H1 (cell line): ENCODE data around the gene GALNT18. TPM values are rescaled to one million over a fixed set of nuclear protein-coding genes. Genes with fewer than 3 reads are reported as not detected.

Experiments used
- ATF3 ChIP-seq: IDR thresholded peaks from 2 replicates; pipeline ENCODE4 v1.6.1; 2011; ENCODE audit warnings: low read depth, mild to moderate bottlenecking, low read length; ENCODE audit not compliant: insufficient read depth
- CHD7 ChIP-seq: fragments of 300-600 bp; sonication (generic); IDR thresholded peaks from 2 replicates; pipeline ENCODE4 v1.7.1; 2012; ENCODE audit warnings: low read length, moderate library complexity, mild to moderate bottlenecking, inconsistent platforms; ENCODE audit not compliant: insufficient replicate concordance
- CREB1 ChIP-seq: IDR thresholded peaks from 2 replicates; pipeline ENCODE4 v1.6.1; 2012; ENCODE audit warnings: inconsistent platforms
- EP300 ChIP-seq, 2 experiments: IDR thresholded peaks; 1 replicate in 1 of 2; 2 replicates in 1 of 2; pipeline ENCODE4 v1.6.1; 2011 to 2012; ENCODE audit warnings: low read depth in 2 of 2, low read length in 2 of 2, mild to moderate bottlenecking in 2 of 2, borderline replicate concordance in 1 of 2, inconsistent platforms in 1 of 2, moderate library complexity in 1 of 2
- JUN ChIP-seq: IDR thresholded peaks from 2 replicates; pipeline ENCODE4 v1.6.1; 2011; ENCODE audit warnings: low read depth, mild to moderate bottlenecking, improper control_type of control experiment, low read length
- KDM1A ChIP-seq: fragments of 200-600, 300-600 bp; sonication (generic); IDR thresholded peaks from 2 replicates; pipeline ENCODE4 v1.7.1; 2016; ENCODE audit warnings: mild to moderate bottlenecking, low read length, borderline replicate concordance
- SAP30 ChIP-seq: fragments of 300-600 bp; sonication (generic); IDR thresholded peaks from 2 replicates; pipeline ENCODE4 v1.7.1; 2012; ENCODE audit warnings: low read length, moderate library complexity, mild to moderate bottlenecking, inconsistent platforms; ENCODE audit not compliant: insufficient read depth, insufficient replicate concordance
- SIN3A ChIP-seq, 2 experiments: IDR thresholded peaks in 1 of 2; conservative IDR thresholded peaks in 1 of 2; 2 replicates each; pipeline ENCODE4 v1.6.1; 2011 to 2012; ENCODE audit warnings: low read length in 2 of 2, improper control_type of control experiment in 1 of 2, low read depth in 1 of 2, mild to moderate bottlenecking in 1 of 2
- SP2 ChIP-seq: IDR thresholded peaks from 2 replicates; pipeline ENCODE4 v1.6.1; 2012; ENCODE audit warnings: mild to moderate bottlenecking, low read length, inconsistent platforms
- TEAD4 ChIP-seq: IDR thresholded peaks from 2 replicates; pipeline ENCODE4 v1.6.1; 2012; ENCODE audit warnings: low read depth, low read length, inconsistent platforms, mixed read lengths
- polyA plus RNA-seq, 7 experiments: library from polyadenylated mRNA; depleted of rRNA in 3 of 7; stranded (reverse) in 5 of 7; unstranded in 2 of 7; fragments of >200 nt in 5 of 7; fragments of 200-250 nt in 2 of 7; gene quantifications; 1 replicate in 5 of 7; 2 replicates in 1 of 7; 4 replicates in 1 of 7; pipeline versions ENCODE4 v1.2.1 to v1.2.3, GENCODE V29; 2011 to 2013; ENCODE audit warnings: missing spikeins in 2 of 7, mixed read lengths in 2 of 7
- total RNA-seq: library from RNA; stranded (reverse); fragmentation: NEBNext Ultra II Directional; extraction: Animal tissue kit (Norgen Biotek cat#: 25700); gene quantifications from 2 replicates; pipeline ENCODE4 v1.2.1, GENCODE V29; 2021

The GALNT18 gene
- total and polyA plus RNA-seq, 2 of the 8 experiments (the other 6 are each of a cell fraction or from before 2014, with no cell fraction given): 6.0 to 9.4 TPM

- TF ChIP-seq CHD7 (no peak), SIN3A (conservative IDR thresholded peaks at IDR 0.05 in 1 of 2, IDR thresholded peaks at IDR 0.05 in 1 of 2; ENCODE audit: low read depth in 1 of 2, low read length in 2 of 2) (no peak), ATF3 (no peak), EP300 (IDR thresholded peaks at IDR 0.05; ENCODE audit: borderline replicate concordance in 1 of 2, low read depth in 2 of 2, low read length in 2 of 2) (no peak), SAP30 (no peak), KDM1A (no peak), JUN (no peak), CREB1 (no peak), SP2 (no peak), TEAD4 (no peak)
Measured at GRCh38 chr11:11250470-11250869, 371.3 kb downstream of the GALNT18 start (continued).
